ENCODE results near the gene LPXN. TPM values are rescaled to one million over a fixed set of nuclear protein-coding genes. Genes with fewer than 3 reads are reported as not detected.

Gene LPXN
- total and polyA plus RNA-seq, 8 donors: 3.2 to 10.4 (median 5.0) TPM

DNA sequence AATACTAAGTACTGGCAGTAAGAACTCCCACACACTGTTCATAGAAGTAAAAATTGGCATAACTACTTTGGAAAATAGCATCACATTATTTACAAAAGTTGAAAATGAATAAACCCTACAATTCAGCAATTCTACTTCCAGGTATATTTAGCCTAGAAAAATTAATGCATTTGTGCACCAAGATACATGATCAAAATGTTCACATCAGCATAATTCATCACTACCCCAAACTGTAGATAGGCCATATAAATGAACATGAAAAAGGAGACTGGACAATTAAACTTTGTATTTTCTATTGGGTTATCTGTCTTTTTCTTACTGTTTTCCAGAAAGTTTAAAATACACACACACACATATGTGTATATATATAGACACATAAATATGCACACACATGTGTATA is 73.7 kb downstream of the LPXN start:
- Histone ChIP-seq H3K9me3 (no peaks in the 10 kb centered on the region), H3K27ac (no peak overlapping the region), H3K27me3 (no peaks in the 10 kb centered on the region), H3K4me3 (no peak overlapping the region), H3K36me3 (no peaks in the 10 kb centered on the region), H3K4me1 (no peaks in the 10 kb centered on the region)
- intact Hi-C loops (cut with DNase I): no loop called here
- TF ChIP-seq, protein P1, sequence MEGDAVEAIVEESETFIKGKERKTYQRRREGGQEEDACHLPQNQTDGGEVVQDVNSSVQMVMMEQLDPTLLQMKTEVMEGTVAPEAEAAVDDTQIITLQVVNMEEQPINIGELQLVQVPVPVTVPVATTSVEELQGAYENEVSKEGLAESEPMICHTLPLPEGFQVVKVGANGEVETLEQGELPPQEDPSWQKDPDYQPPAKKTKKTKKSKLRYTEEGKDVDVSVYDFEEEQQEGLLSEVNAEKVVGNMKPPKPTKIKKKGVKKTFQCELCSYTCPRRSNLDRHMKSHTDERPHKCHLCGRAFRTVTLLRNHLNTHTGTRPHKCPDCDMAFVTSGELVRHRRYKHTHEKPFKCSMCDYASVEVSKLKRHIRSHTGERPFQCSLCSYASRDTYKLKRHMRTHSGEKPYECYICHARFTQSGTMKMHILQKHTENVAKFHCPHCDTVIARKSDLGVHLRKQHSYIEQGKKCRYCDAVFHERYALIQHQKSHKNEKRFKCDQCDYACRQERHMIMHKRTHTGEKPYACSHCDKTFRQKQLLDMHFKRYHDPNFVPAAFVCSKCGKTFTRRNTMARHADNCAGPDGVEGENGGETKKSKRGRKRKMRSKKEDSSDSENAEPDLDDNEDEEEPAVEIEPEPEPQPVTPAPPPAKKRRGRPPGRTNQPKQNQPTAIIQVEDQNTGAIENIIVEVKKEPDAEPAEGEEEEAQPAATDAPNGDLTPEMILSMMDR (IDR thresholded peaks at IDR 0.05): no peak
- ATAC-seq: no peak
- FAIRE-seq: no peak
- DNase-seq: no peak

GRCh38 chr11:58498464-58498863 is 77.2 kb downstream of the LPXN start:
- Histone ChIP-seq H3K4me3 (no peak overlapping the region), H3K27ac (no peak overlapping the region), H3K9me3 (no peaks in the 10 kb centered on the region), H3K4me1 (no peaks in the 10 kb centered on the region), H3K36me3 (no peaks in the 10 kb centered on the region), H3K27me3 (no peaks in the 10 kb centered on the region)
- FAIRE-seq (no peak), DNase-seq (no peak), ATAC-seq (no peak)
- 38 to 40% methylated on average over 2 of the region's 2 CpGs for WGBS, 2 donors
- TF ChIP-seq, protein P1 (IDR thresholded peaks at IDR 0.05): no peak
- intact Hi-C loops (cut with DNase I): no loop called here

DNA sequence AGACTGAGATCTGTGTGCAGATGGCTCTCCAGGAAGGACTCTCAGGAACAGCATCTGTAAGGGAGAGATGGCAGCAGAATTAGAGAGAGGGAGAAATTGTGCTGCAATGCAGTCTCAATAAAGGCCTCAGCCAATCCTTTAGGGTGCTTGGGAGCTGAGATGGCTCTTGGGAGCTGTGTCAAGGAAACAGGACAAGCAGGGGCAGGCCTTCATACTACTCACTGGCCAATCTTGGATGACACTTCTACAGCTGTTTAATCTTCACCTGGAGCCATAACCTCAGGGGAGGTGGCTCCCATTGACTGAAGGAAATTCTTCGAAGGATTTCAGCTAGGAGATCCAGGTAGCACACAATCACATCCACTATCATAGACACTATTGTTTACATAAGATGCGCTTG is 77.7 kb downstream of the LPXN start:
- DNase-seq (no peak), ATAC-seq (no peak), FAIRE-seq (no peak)
- TF ChIP-seq, protein P1 (IDR thresholded peaks at IDR 0.05): no peak
- Histone ChIP-seq H3K4me1 (no peaks in the 10 kb centered on the region), H3K27ac (no peak overlapping the region), H3K9me3 (no peaks in the 10 kb centered on the region), H3K4me3 (no peak overlapping the region), H3K36me3 (no peaks in the 10 kb centered on the region), H3K27me3 (no peaks in the 10 kb centered on the region)
- intact Hi-C loops (cut with DNase I): no loop called here
- 75 to 86% methylated on average over 2 of the region's 2 CpGs for WGBS, 2 donors

DNA sequence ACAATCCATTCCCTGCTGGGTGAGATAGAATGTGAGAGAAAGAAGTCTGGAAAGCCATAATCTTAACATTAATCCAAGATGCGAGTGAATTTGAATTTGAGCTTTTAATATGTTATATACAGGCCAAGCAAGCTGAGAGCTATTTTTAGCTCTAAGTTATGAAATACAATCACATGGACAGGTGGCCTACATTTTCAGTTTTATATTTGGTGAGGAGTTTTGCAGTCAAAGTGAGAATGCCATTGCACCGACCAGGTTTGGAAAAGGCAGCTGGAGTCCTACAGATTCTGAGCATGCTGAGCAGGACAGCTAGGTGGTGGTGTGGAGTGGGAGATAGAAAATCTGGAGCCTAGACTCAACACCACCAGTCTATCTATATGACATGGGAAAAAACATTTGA is 79.8 kb downstream of the LPXN start:
- intact Hi-C loops (cut with DNase I): no loop called here
- 54 to 61% methylated on average over 2 of the region's 2 CpGs for WGBS, 2 donors
- no peak overlapping the region for H3K4me3 ChIP-seq
- no peak for FAIRE-seq
- H3K27ac ChIP-seq: no peak overlapping the region
- TF ChIP-seq, protein P1 (IDR thresholded peaks at IDR 0.05): no peak
- no peaks in the 10 kb centered on the region for H3K27me3 ChIP-seq
- no peak for DNase-seq
- no peaks in the 10 kb centered on the region for H3K4me1 ChIP-seq
- H3K36me3 ChIP-seq: no peaks in the 10 kb centered on the region
- H3K9me3 ChIP-seq: no peaks in the 10 kb centered on the region
- ATAC-seq: no peak

- Histone ChIP-seq H3K27me3 (no peaks in the 10 kb centered on the region), H3K4me1 (no peaks in the 10 kb centered on the region), H3K36me3 (no peaks in the 10 kb centered on the region), H3K4me3 (no peak overlapping the region), H3K9me3 (no peaks in the 10 kb centered on the region), H3K27ac (no peak overlapping the region)
- intact Hi-C loops (cut with DNase I): no loop called here
- DNase-seq (no peak), FAIRE-seq (no peak), ATAC-seq (no peak)
- TF ChIP-seq, protein P1 (IDR thresholded peaks at IDR 0.05): no peak
Measured at GRCh38 chr11:58494101-58494500, 81.6 kb downstream of the LPXN start.

Data from pancreas (tissue), 10 donors.